BJ (cell line): Measurements from ENCODE around the gene OMD. TPM values are rescaled to one million over a fixed set of nuclear protein-coding genes. Genes with fewer than 3 reads are reported as not detected.

Source experiments
- CTCF ChIA-PET: fragments of 350-600 bp; formaldehyde crosslinking; extraction: SDS; loops from one replicate; lab custom pipeline; 2021; ENCODE audit warnings: antibody characterized with exemption, inconsistent platforms; lab: Yijun Ruan, JAX
- POLR2A ChIA-PET: fragments of 300-600 bp; sonication (Branson Sonifier 250); formaldehyde crosslinking; extraction: SDS; loops from one replicate; lab custom pipeline; 2021; ENCODE audit warnings: antibody characterized with exemption; lab: Charles Lee
- DNase-seq: peaks from one replicate; pipeline ENCODE4 v3.0.0-alpha.2; 2011; ENCODE audit warnings: low read depth
- H3K27me3 ChIP-seq: 2 replicates; pipeline ENCODE4 v1.6.0; 2011; ENCODE audit warnings: low read length; ENCODE audit not compliant: control insufficient read depth, insufficient read depth
- H3K36me3 ChIP-seq: 2 replicates; pipeline ENCODE4 v1.5.1; 2011; ENCODE audit warnings: low read length; ENCODE audit not compliant: control insufficient read depth, insufficient read depth
- H3K4me3 ChIP-seq: 2 replicates; pipeline ENCODE4 v1.5.1; 2011; ENCODE audit warnings: low read depth, mild to moderate bottlenecking, control low read depth, low read length
- polyA minus RNA-seq: library from RNA; depleted of rRNA, polyadenylated mRNA; stranded (reverse); fragments of >200 nt; gene quantifications from 2 replicates; pipeline ENCODE4 v1.2.3, GENCODE V29; 2011; rRNA and poly(A)+ RNA removed
- polyA plus RNA-seq: library from polyadenylated mRNA; depleted of rRNA; stranded (reverse); fragments of >200 nt; gene quantifications from 2 replicates; pipeline ENCODE4 v1.2.3, GENCODE V29; 2011; rRNA removed
- TF ChIP-seq, protein P1 (sequence below): IDR thresholded peaks from 2 replicates; pipeline ENCODE4 v1.5.1; 2011; ENCODE audit warnings: low read depth, mild to moderate bottlenecking, control low read depth, inconsistent platforms, low read length, moderate library complexity; ENCODE audit not compliant: insufficient read depth

The OMD gene, protein sequence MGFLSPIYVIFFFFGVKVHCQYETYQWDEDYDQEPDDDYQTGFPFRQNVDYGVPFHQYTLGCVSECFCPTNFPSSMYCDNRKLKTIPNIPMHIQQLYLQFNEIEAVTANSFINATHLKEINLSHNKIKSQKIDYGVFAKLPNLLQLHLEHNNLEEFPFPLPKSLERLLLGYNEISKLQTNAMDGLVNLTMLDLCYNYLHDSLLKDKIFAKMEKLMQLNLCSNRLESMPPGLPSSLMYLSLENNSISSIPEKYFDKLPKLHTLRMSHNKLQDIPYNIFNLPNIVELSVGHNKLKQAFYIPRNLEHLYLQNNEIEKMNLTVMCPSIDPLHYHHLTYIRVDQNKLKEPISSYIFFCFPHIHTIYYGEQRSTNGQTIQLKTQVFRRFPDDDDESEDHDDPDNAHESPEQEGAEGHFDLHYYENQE
- polyA plus RNA-seq (0.10 and 0.21 TPM in 2 replicates), polyA minus RNA-seq (not detected in 2 replicates)

GRCh38 chr9:92424340-92424739, at the start of gene OMD:
Gene OMD (minus strand): TSS chr9:92424471. CDS start chr9:92417558, 6,913 bp downstream.
- POLR2A ChIA-PET, result no interaction called here
- DNase-seq, result peak; percentile 85
- TF ChIP-seq, protein P1, sequence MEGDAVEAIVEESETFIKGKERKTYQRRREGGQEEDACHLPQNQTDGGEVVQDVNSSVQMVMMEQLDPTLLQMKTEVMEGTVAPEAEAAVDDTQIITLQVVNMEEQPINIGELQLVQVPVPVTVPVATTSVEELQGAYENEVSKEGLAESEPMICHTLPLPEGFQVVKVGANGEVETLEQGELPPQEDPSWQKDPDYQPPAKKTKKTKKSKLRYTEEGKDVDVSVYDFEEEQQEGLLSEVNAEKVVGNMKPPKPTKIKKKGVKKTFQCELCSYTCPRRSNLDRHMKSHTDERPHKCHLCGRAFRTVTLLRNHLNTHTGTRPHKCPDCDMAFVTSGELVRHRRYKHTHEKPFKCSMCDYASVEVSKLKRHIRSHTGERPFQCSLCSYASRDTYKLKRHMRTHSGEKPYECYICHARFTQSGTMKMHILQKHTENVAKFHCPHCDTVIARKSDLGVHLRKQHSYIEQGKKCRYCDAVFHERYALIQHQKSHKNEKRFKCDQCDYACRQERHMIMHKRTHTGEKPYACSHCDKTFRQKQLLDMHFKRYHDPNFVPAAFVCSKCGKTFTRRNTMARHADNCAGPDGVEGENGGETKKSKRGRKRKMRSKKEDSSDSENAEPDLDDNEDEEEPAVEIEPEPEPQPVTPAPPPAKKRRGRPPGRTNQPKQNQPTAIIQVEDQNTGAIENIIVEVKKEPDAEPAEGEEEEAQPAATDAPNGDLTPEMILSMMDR, result no peak
- no peak within 1 kb of the TSS for H3K4me3 ChIP-seq
- CTCF ChIA-PET, result interaction anchor here (0.7 kb wide), 1 partner anchor 184 kb away, joined by 4 read pairs; no protein-coding TSS in a partner anchor
- no peaks in the 10 kb centered on the region for H3K36me3 ChIP-seq
- no peaks in the 10 kb centered on the region for H3K27me3 ChIP-seq

GRCh38 chr9:92468206-92468605, 43.9 kb upstream of the OMD start:
- no peaks in the 10 kb centered on the region for H3K36me3 ChIP-seq
- TF ChIP-seq, protein P1, result no peak
- DNase-seq, result peak; percentile 30
- H3K27me3 ChIP-seq, result no peaks in the 10 kb centered on the region
- H3K4me3 ChIP-seq, result no peak overlapping the region
- ChIA-PET CTCF (interaction anchor here (1.3 kb wide), 1 partner anchor 32 kb away, joined by 3 read pairs; no protein-coding TSS in a partner anchor), POLR2A (no interaction called here)

DNA sequence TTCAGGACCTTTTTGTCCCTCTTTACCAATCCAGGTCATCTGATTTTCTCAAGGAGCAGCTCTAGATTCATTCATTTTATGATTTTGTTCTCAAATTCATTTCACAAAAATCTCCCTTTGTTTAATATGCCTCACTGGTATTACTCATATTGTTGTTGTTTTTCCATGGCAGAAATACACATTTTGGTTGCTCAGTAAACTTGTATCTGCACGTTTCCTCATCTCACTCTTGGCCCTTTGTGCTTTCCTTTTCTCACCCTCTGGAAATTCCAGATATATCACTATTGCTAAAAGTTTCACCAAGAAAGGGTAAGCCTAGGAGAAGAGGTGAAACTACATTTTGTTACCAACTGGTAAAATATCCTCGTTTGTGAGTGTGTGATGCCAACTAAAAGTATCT, 43.2 kb upstream of the OMD start:
- CTCF ChIA-PET, result interaction anchor here (0.7 to 1.3 kb wide), 2 partner anchors 10 to 31 kb away, joined by 3 read pairs; no protein-coding TSS in a partner anchor

DNA sequence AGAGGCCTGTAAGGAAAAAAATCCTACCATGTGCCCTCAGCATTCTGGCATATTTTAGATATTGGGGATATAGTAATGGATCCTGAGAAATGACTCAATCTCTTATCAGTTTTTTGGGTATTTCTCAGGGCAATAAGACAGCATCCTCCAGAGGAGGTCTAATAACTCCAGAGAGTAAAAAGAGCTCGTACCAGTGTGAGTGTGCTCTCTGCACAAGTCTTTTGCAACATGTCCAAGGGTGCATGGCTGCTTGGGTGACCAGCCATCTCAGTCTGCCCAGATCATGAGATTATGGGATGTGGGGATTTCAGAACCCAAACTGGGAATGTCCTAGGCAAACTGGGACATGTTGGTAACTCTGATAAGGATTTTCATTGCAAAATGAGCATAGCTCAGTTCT, 42.8 kb upstream of the OMD start:
- ChIA-PET CTCF (interaction anchor here (0.6 to 0.7 kb wide), 2 partner anchors 10 to 165 kb away, joined by 3 read pairs; no protein-coding TSS in a partner anchor), POLR2A (no interaction called here)
- TF ChIP-seq, protein P1, result no peak

More for the DNA sequence above, 43.2 kb upstream of the OMD start:
- Histone ChIP-seq H3K4me3 (no peak overlapping the region), H3K36me3 (no peaks in the 10 kb centered on the region), H3K27me3 (no peaks in the 10 kb centered on the region)
- TF ChIP-seq, protein P1, result no peak
- POLR2A ChIA-PET, result no interaction called here
- DNase-seq, result no peak

DNA sequence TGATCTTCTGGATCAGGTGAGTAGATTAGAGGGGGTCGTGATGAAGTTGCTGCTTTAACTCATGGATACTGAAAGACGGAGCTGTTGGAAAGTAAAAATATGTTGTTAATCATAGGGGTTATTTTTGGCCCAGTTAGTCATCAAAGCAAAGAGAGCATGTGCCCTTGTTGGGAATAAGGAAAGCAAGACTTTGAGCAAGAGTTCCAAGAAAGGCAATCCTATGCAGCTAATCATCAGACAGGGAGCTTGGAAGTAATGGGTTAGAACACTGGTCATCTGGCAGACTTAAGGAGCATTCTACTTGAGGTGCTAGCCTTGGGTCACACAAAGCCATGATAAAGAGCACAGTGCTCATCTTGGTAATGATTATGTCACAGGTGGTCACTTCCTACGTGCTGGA, 39.7 kb upstream of the OMD start:
- CTCF ChIA-PET, result no interaction called here
- H3K27me3 ChIP-seq, result no peaks in the 10 kb centered on the region
- H3K36me3 ChIP-seq, result no peaks in the 10 kb centered on the region
- POLR2A ChIA-PET, result interaction anchor here (0.6 kb wide), 2 partner anchors 39 to 42 kb away, joined by 3 read pairs; no protein-coding TSS in a partner anchor
- DNase-seq, result peak; percentile 91
- TF ChIP-seq, protein P1, result no peak
- no peak overlapping the region for H3K4me3 ChIP-seq

More for the DNA sequence above, 42.8 kb upstream of the OMD start:
- no peaks in the 10 kb centered on the region for H3K36me3 ChIP-seq
- H3K27me3 ChIP-seq, result no peaks in the 10 kb centered on the region
- no peak for DNase-seq
- H3K4me3 ChIP-seq, result no peak overlapping the region
